ENCODE measurements around the gene RFPL3.

GRCh38 chr22:32333141-32333768, 24.4 kb upstream of the RFPL3 start:
- TF ChIP-seq ELK1 (IDR thresholded peaks at IDR 0.05; ENCODE audit: low read depth, low read length), result no peak
- no peak for TF ChIP-seq POLR2AphosphoS5 (IDR thresholded peaks at IDR 0.05; ENCODE audit: low read length)
- no peak for TF ChIP-seq ZBTB4 (CRISPR knock-in tag; IDR thresholded peaks at IDR 0.05)
- no peak for TF ChIP-seq CTCF (IDR thresholded peaks at IDR 0.05 in 2 of 3, conservative IDR thresholded peaks at IDR 0.05 in 1 of 3; ENCODE audit: control insufficient read depth in 2 of 3, extremely low read depth in 1 of 3, insufficient read depth in 1 of 3, low read depth in 3 of 3, low read length in 3 of 3)
- TF ChIP-seq TAF1 (IDR thresholded peaks at IDR 0.05; ENCODE audit: borderline replicate concordance, low read depth, low read length), result no peak
- no peak for TF ChIP-seq ZNF24 (IDR thresholded peaks at IDR 0.05)
- no peak for TF ChIP-seq SP1 (IDR thresholded peaks at IDR 0.05; ENCODE audit: low read depth, low read length)
- TF ChIP-seq RAD51 (IDR thresholded peaks at IDR 0.05), result no peak
- TF ChIP-seq POLR2A (IDR thresholded peaks at IDR 0.05; ENCODE audit: low read depth, low read length), result no peak
- TF ChIP-seq REST (IDR thresholded peaks at IDR 0.05; ENCODE audit: low read depth, low read length), result no peak

Data from GM12878 (cell line).